ENCODE data around the gene COASY. TPM values are rescaled to one million over a fixed set of nuclear protein-coding genes. Genes with fewer than 3 reads are reported as not detected.

COASY gene
- total RNA-seq, 4 donors from 2014 or later, result 20.4 to 40.1 (median 22.7) TPM

- TF ChIP-seq CTCF (IDR thresholded peaks at IDR 0.05; ENCODE audit: low read depth), result no peak
These were observed 39.6 kb upstream of the COASY start for GRCh38 chr17:42522263-42522790.

- no peak for TF ChIP-seq CTCF (IDR thresholded peaks at IDR 0.05; ENCODE audit: low read depth)
These were observed 39.1 kb upstream of the COASY start for GRCh38 chr17:42522798-42523278.

- TF ChIP-seq CTCF (IDR thresholded peaks at IDR 0.05; ENCODE audit: low read depth), result no peak
These were observed 36.7 kb upstream of the COASY start for GRCh38 chr17:42525221-42525620.

GRCh38 chr17:42526031-42526444, 35.9 kb upstream of the COASY start:
- no peak for TF ChIP-seq CTCF (IDR thresholded peaks at IDR 0.05; ENCODE audit: low read depth)

GRCh38 chr17:42527932-42528331, 34.0 kb upstream of the COASY start:
- TF ChIP-seq CTCF (IDR thresholded peaks at IDR 0.05; ENCODE audit: low read depth), result no peak

GRCh38 chr17:42529061-42529460, 32.9 kb upstream of the COASY start:
- TF ChIP-seq CTCF (IDR thresholded peaks at IDR 0.05; ENCODE audit: low read depth), result no peak

- TF ChIP-seq CTCF (IDR thresholded peaks at IDR 0.05; ENCODE audit: low read depth), result no peak
These were observed 30.9 kb upstream of the COASY start for GRCh38 chr17:42530952-42531454.

Data from subcutaneous adipose tissue (tissue), 4 donors.